ENCODE results near the gene TJP3.

Gene TJP3

GRCh38 chr19:3683405-3684053 lies 24.7 kb upstream of the TJP3 start:
- Histone ChIP-seq H2AFZ (no peak overlapping the region), H3K9me3 (ENCODE audit: control insufficient read depth, low read length) (no peaks in the 10 kb centered on the region), H3K27ac (peak overlapping the region; percentile 44), H3K36me3 (ENCODE audit: control insufficient read depth, insufficient read depth, low read length) (no peaks in the 10 kb centered on the region), H3K4me3 (ENCODE audit: low read depth, low read length) (no peak overlapping the region), H3K27me3 (ENCODE audit: control insufficient read depth, insufficient read depth, low read length) (no peaks in the 10 kb centered on the region), H3K79me2 (peaks cover 62% of the 10 kb centered on the region), H3K4me1 (peaks cover 5% of the 10 kb centered on the region), H3K9ac (no peak overlapping the region), H3K4me2 (ENCODE audit: low read length) (no peak overlapping the region)
- TF ChIP-seq, protein P1, sequence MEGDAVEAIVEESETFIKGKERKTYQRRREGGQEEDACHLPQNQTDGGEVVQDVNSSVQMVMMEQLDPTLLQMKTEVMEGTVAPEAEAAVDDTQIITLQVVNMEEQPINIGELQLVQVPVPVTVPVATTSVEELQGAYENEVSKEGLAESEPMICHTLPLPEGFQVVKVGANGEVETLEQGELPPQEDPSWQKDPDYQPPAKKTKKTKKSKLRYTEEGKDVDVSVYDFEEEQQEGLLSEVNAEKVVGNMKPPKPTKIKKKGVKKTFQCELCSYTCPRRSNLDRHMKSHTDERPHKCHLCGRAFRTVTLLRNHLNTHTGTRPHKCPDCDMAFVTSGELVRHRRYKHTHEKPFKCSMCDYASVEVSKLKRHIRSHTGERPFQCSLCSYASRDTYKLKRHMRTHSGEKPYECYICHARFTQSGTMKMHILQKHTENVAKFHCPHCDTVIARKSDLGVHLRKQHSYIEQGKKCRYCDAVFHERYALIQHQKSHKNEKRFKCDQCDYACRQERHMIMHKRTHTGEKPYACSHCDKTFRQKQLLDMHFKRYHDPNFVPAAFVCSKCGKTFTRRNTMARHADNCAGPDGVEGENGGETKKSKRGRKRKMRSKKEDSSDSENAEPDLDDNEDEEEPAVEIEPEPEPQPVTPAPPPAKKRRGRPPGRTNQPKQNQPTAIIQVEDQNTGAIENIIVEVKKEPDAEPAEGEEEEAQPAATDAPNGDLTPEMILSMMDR (IDR thresholded peaks at IDR 0.05): no peak

GRCh38 chr19:3684054-3684816 lies 23.9 kb upstream of the TJP3 start:
- no peaks in the 10 kb centered on the region for H3K36me3 ChIP-seq (ENCODE audit: control insufficient read depth, insufficient read depth, low read length)
- no peaks in the 10 kb centered on the region for H3K9me3 ChIP-seq (ENCODE audit: control insufficient read depth, low read length)
- peaks cover 57% of the 10 kb centered on the region for H3K79me2 ChIP-seq
- H3K4me2 ChIP-seq (ENCODE audit: low read length): no peak overlapping the region
- no peak overlapping the region for H3K27ac ChIP-seq
- no peaks in the 10 kb centered on the region for H3K27me3 ChIP-seq (ENCODE audit: control insufficient read depth, insufficient read depth, low read length)
- H3K9ac ChIP-seq: no peak overlapping the region
- H3K4me3 ChIP-seq (ENCODE audit: low read depth, low read length): no peak overlapping the region
- H2AFZ ChIP-seq: no peak overlapping the region
- peaks cover 5% of the 10 kb centered on the region for H3K4me1 ChIP-seq
- TF ChIP-seq, protein P1 (IDR thresholded peaks at IDR 0.05): no peak

DNA sequence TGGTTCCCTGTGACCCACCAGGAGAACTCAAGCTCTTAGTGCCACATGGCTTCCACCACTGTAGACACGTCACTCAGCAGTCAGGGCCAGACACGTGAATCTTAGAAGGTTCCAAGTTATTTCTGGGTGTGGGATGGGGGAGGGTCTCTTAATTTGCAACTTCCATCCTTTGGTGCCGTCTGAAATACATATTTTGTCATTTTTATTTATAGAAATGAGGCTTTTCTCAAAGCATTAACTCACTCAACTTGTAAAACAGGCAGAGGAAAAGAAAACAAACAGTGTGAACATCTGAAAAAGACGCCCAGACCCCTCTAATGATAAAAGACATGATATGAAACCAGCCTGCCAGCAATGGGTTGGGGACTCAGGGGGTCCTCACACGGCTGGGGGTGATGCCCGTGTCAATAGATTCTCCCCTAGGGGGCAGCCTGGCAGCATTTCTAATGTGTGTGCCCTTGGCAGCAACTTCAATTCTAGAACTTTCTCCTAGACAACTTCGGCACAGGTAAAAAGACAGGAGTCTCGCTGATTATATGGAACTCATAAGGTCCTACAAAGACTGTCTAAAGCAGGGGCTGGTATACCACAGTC lies 23.3 kb upstream of the TJP3 start:
- H3K4me2 ChIP-seq (ENCODE audit: low read length): no peak overlapping the region
- no peaks in the 10 kb centered on the region for H3K36me3 ChIP-seq (ENCODE audit: control insufficient read depth, insufficient read depth, low read length)
- peaks cover 5% of the 10 kb centered on the region for H3K4me1 ChIP-seq
- H3K4me3 ChIP-seq (ENCODE audit: low read depth, low read length): no peak overlapping the region
- TF ChIP-seq, protein P1 (IDR thresholded peaks at IDR 0.05): no peak
- H3K27me3 ChIP-seq (ENCODE audit: control insufficient read depth, insufficient read depth, low read length): no peaks in the 10 kb centered on the region
- H3K9ac ChIP-seq: no peak overlapping the region
- H3K27ac ChIP-seq: no peak overlapping the region
- no peaks in the 10 kb centered on the region for H3K9me3 ChIP-seq (ENCODE audit: control insufficient read depth, low read length)
- H3K79me2 ChIP-seq: peaks cover 50% of the 10 kb centered on the region
- no peak overlapping the region for H2AFZ ChIP-seq

DNA sequence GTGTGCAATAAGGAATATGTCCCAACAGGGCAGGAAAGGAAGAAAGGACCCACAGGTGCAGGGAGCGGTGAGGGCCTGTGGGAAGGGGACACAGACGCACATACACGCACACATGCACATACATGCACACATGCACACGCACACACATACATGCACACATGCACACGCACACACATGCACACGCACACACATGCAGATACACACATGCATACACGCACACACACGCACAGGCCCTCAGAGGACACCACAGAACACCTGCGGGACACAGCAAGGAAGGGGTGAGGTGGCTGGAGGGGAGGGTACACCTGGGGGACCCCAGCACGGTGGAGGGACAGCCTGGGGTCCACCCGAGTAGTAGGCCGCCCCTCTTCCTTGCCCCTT lies 20.8 kb upstream of the TJP3 start:
- TF ChIP-seq, protein P1 (IDR thresholded peaks at IDR 0.05): no peak
- peaks cover 5% of the 10 kb centered on the region for H3K4me1 ChIP-seq
- H3K4me3 ChIP-seq (ENCODE audit: low read depth, low read length): no peak overlapping the region
- H3K27me3 ChIP-seq (ENCODE audit: control insufficient read depth, insufficient read depth, low read length): no peaks in the 10 kb centered on the region
- H3K4me2 ChIP-seq (ENCODE audit: low read length): no peak overlapping the region
- no peaks in the 10 kb centered on the region for H3K9me3 ChIP-seq (ENCODE audit: control insufficient read depth, low read length)
- no peaks in the 10 kb centered on the region for H3K36me3 ChIP-seq (ENCODE audit: control insufficient read depth, insufficient read depth, low read length)
- no peak overlapping the region for H3K9ac ChIP-seq
- H3K79me2 ChIP-seq: peaks cover 32% of the 10 kb centered on the region
- H3K27ac ChIP-seq: no peak overlapping the region
- peak overlapping the region; percentile 59 for H2AFZ ChIP-seq
